WTC11 (cell line): ENCODE measurements around the gene PIANP.

Experiments
- ARID4B ChIP-seq: sonication (generic); formaldehyde crosslinking; IDR thresholded peaks from 2 replicates; pipeline ENCODE4 v1.8.0; 2023; ENCODE audit warnings: missing genetic modification reagents, mild to moderate bottlenecking, borderline replicate concordance
- TF ChIP-seq, protein P1 (sequence below): fragments of 200-600 bp; IDR thresholded peaks from 2 replicates; pipeline ENCODE4 v1.8.0; 2022; ENCODE audit warnings: antibody characterized with exemption

DNA sequence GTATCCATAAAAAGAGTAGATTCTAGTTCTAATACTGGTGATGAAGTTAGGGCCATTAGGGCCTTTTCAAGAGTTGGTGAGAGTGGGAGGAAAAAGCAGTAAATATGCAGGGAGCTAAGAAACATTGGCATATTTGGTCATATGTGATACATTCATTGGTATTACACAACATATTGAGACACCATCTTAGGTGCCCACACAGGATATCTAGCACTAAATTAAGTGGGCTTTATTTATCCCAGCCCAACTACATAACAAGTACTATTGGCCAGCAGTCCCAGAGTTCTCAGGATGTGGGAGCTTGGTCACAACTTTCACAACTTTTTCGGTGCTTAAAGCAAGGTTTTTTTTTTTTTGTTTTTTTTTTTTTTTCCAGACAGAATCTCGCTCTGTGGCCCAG lies 35.7 kb downstream of the PIANP start:
- TF ChIP-seq ARID4B (CRISPR knock-in tag), result no peak
- TF ChIP-seq, protein P1, sequence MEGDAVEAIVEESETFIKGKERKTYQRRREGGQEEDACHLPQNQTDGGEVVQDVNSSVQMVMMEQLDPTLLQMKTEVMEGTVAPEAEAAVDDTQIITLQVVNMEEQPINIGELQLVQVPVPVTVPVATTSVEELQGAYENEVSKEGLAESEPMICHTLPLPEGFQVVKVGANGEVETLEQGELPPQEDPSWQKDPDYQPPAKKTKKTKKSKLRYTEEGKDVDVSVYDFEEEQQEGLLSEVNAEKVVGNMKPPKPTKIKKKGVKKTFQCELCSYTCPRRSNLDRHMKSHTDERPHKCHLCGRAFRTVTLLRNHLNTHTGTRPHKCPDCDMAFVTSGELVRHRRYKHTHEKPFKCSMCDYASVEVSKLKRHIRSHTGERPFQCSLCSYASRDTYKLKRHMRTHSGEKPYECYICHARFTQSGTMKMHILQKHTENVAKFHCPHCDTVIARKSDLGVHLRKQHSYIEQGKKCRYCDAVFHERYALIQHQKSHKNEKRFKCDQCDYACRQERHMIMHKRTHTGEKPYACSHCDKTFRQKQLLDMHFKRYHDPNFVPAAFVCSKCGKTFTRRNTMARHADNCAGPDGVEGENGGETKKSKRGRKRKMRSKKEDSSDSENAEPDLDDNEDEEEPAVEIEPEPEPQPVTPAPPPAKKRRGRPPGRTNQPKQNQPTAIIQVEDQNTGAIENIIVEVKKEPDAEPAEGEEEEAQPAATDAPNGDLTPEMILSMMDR, result no peak
